Trophoblast cell (in vitro differentiated cells and primary cell): ENCODE data around the gene NR2F1.

Experiments
- DNase-seq, 2 donors: peaks; one replicate each; pipeline ENCODE4 v3.0.0-alpha.2; 2016
- H2AFZ ChIP-seq: 2 replicates; pipeline ENCODE4 v1.6.1; 2013; ENCODE audit warnings: low read length, moderate library complexity, mild to moderate bottlenecking; ENCODE audit not compliant: insufficient read depth, poor library complexity
- H2AK5ac ChIP-seq: 2 replicates; pipeline ENCODE4 v1.6.1; 2013; ENCODE audit warnings: mild to moderate bottlenecking, low read length
- H2BK120ac ChIP-seq: 2 replicates; pipeline ENCODE4 v1.6.1; 2013; ENCODE audit warnings: low read length, mild to moderate bottlenecking, moderate library complexity; ENCODE audit not compliant: insufficient read depth, poor library complexity
- H2BK12ac ChIP-seq: 2 replicates; pipeline ENCODE4 v1.6.1; 2013; ENCODE audit warnings: mild to moderate bottlenecking, low read length, moderate library complexity
- H2BK5ac ChIP-seq: 2 replicates; pipeline ENCODE4 v1.6.1; 2013; ENCODE audit warnings: low read length, low read depth, moderate library complexity, mild to moderate bottlenecking; ENCODE audit not compliant: poor library complexity
- H3K14ac ChIP-seq: 2 replicates; pipeline ENCODE4 v1.6.1; 2013; ENCODE audit warnings: mild to moderate bottlenecking, low read length
- H3K18ac ChIP-seq: 2 replicates; pipeline ENCODE4 v1.6.1; 2013; ENCODE audit warnings: mild to moderate bottlenecking, low read length
- H3K23ac ChIP-seq: 2 replicates; pipeline ENCODE4 v1.6.1; 2013; ENCODE audit warnings: low read length
- H3K27ac ChIP-seq: 2 replicates; pipeline ENCODE4 v1.5.1; 2013; ENCODE audit warnings: low read depth, mild to moderate bottlenecking, inconsistent platforms, low read length, moderate library complexity
- H3K27me3 ChIP-seq: 2 replicates; pipeline ENCODE4 v1.6.1; 2013; ENCODE audit warnings: inconsistent platforms, mild to moderate bottlenecking, low read length, moderate library complexity; ENCODE audit not compliant: insufficient read depth
- H3K36me3 ChIP-seq, 2 experiments: 1 replicate in 1 of 2; 2 replicates in 1 of 2; pipeline ENCODE4 v1.6.1; 2013; ENCODE audit warnings: low read length in 2 of 2, mild to moderate bottlenecking in 2 of 2, moderate library complexity in 1 of 2; ENCODE audit not compliant: insufficient read depth in 2 of 2, control insufficient read depth in 1 of 2
- H3K4ac ChIP-seq: 2 replicates; pipeline ENCODE4 v1.6.1; 2013; ENCODE audit warnings: low read depth, mild to moderate bottlenecking, low read length, moderate library complexity
- H3K4me1 ChIP-seq, 2 experiments: 1 replicate in 1 of 2; 2 replicates in 1 of 2; pipeline ENCODE4 v1.6.1; 2013; ENCODE audit warnings: low read length in 2 of 2, mild to moderate bottlenecking in 2 of 2, moderate library complexity in 1 of 2; ENCODE audit not compliant: insufficient read depth in 2 of 2, control insufficient read depth in 1 of 2
- H3K4me2 ChIP-seq: 2 replicates; pipeline ENCODE4 v1.6.1; 2013; ENCODE audit warnings: inconsistent platforms, mild to moderate bottlenecking, low read length, moderate library complexity
- H3K4me3 ChIP-seq: 2 replicates; pipeline ENCODE4 v1.5.1; 2013; ENCODE audit warnings: mild to moderate bottlenecking, low read depth, low read length, inconsistent platforms
- H3K79me1 ChIP-seq: one replicate; pipeline ENCODE4 v1.6.1; 2013; ENCODE audit warnings: low read length
- H3K79me2 ChIP-seq: 2 replicates; pipeline ENCODE4 v1.6.1; 2013; ENCODE audit warnings: low read length, mild to moderate bottlenecking; ENCODE audit not compliant: control insufficient read depth, insufficient read depth, poor library complexity
- H3K9ac ChIP-seq: 2 replicates; pipeline ENCODE4 v1.6.1; 2013; ENCODE audit warnings: mild to moderate bottlenecking, low read length
- H3K9me3 ChIP-seq: 2 replicates; pipeline ENCODE4 v1.6.1; 2013; ENCODE audit warnings: low read depth, mild to moderate bottlenecking, control low read depth, inconsistent platforms, low read length; ENCODE audit not compliant: insufficient read depth
- H4K12ac ChIP-seq: 2 replicates; pipeline ENCODE4 v1.6.1; 2013; ENCODE audit warnings: low read depth, mild to moderate bottlenecking, low read length, moderate library complexity
- H4K8ac ChIP-seq: 2 replicates; pipeline ENCODE4 v1.6.1; 2013; ENCODE audit warnings: low read depth, mild to moderate bottlenecking, low read length, moderate library complexity
- H4K91ac ChIP-seq: one replicate; pipeline ENCODE4 v1.6.1; 2013; ENCODE audit warnings: low read depth, mild to moderate bottlenecking, low read length, moderate library complexity
- WGBS: extraction: QIAGEN DNeasy Blood & Tissue Kit; methylation state at CpG from one replicate; pipeline ENCODE4 v1.1.7; 2013; ENCODE audit warnings: missing lambda C conversion rate; ENCODE audit not compliant: insufficient read length, insufficient coverage; ENCODE audit errors: extremely low coverage; 5-methylcytosine and 5-hydroxymethylcytosine counted together

NR2F1 gene

GRCh38 chr5:93566091-93566490 lies 16.9 kb upstream of the NR2F1 start:
- H3K36me3 ChIP-seq, result no peaks in the 10 kb centered on the region

GRCh38 chr5:93567424-93567823 lies 15.6 kb upstream of the NR2F1 start:
- Histone ChIP-seq H3K18ac (no peak overlapping the region), H2BK5ac (no peak overlapping the region), H3K4me3 (no peak overlapping the region), H3K4ac (no peak overlapping the region), H3K79me1 (no peaks in the 10 kb centered on the region), H3K9ac (no peak overlapping the region), H3K23ac (no peak overlapping the region), H2BK12ac (no peak overlapping the region), H3K9me3 (peaks cover 6% of the 10 kb centered on the region), H3K36me3 (no peaks in the 10 kb centered on the region), H3K4me1 (peaks cover 3 to 13% of the 10 kb centered on the region in 2 experiments), H3K4me2 (no peak overlapping the region), H3K14ac (no peak overlapping the region), H2AK5ac (no peak overlapping the region), H3K27ac (no peak overlapping the region), H2AFZ (no peak overlapping the region), H2BK120ac (no peak overlapping the region), H4K8ac (no peak overlapping the region), H3K27me3 (peaks cover 30% of the 10 kb centered on the region), H4K91ac (no peak overlapping the region), H4K12ac (no peak overlapping the region), H3K79me2 (no peaks in the 10 kb centered on the region)
- DNase-seq, result no peak
- WGBS, result no CpG with 5 or more reads among the region's 1 CpG

More at GRCh38 chr5:93566091-93566490, 16.9 kb upstream of the NR2F1 start:
- H2AK5ac ChIP-seq, result no peak overlapping the region
- H2BK12ac ChIP-seq, result no peak overlapping the region
- peaks cover 17% of the 10 kb centered on the region for H3K27me3 ChIP-seq
- H2BK5ac ChIP-seq, result no peak overlapping the region
- no peak overlapping the region for H3K23ac ChIP-seq
- H3K79me1 ChIP-seq, result no peaks in the 10 kb centered on the region
- H3K9me3 ChIP-seq, result peaks cover 3% of the 10 kb centered on the region
- no peak overlapping the region for H3K4me3 ChIP-seq
- no peak overlapping the region for H2BK120ac ChIP-seq
- peaks cover 3 to 8% of the 10 kb centered on the region in 2 experiments for H3K4me1 ChIP-seq
- H3K18ac ChIP-seq, result no peak overlapping the region
- H4K91ac ChIP-seq, result no peak overlapping the region
- H3K9ac ChIP-seq, result no peak overlapping the region
- no peak overlapping the region for H3K14ac ChIP-seq
- H3K4me2 ChIP-seq, result no peak overlapping the region
- H2AFZ ChIP-seq, result no peak overlapping the region
- no peak for DNase-seq
- H3K79me2 ChIP-seq, result no peaks in the 10 kb centered on the region
- no peak overlapping the region for H4K8ac ChIP-seq
- H4K12ac ChIP-seq, result no peak overlapping the region
- no peak overlapping the region for H3K4ac ChIP-seq
- H3K27ac ChIP-seq, result no peak overlapping the region

DNA sequence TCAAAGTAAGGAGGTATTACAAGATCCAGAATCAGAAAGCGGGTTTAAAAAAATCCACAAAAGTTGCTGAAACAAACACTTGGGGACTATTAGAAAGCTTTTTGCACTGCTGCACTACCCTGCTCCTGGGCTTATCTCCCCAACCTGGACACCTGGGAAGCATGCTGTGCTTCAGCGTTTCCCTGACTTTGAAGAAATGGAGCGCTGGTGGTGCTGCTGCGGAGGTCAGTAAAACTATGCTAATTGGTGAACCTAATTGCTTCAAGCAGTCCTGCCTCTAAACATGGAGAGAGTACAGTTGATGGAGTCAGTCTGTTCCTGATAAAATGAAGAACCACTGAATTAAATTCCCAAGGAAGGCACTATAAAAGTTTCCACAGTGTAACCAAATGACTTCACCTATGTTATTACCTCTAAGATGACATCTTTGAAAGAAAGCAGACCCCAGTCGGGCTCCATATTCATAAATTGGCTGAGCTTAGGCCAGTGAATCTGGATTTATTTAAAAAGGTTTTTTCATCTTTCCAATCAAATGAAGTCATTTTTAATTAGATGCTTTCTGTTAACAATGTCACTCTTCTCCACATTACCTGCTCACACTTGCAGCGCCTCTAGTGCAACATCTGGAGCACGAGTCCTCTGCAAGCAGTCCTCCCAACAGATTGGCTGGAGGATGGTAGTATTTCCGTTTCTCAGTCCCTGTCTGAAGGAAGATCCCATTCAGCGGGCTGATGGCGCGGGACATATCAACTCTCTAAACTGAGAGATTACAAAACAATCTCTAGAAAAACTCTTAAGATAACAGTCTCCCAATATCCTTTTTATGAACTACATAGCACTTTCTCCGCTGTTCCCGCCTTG lies 13.5 kb upstream of the NR2F1 start:
- peaks cover 50% of the 10 kb centered on the region for H3K27me3 ChIP-seq
- H3K79me2 ChIP-seq, result no peaks in the 10 kb centered on the region
- WGBS, result no CpG with 5 or more reads among the region's 13 CpGs
- no peak overlapping the region for H2AK5ac ChIP-seq
- no peak overlapping the region for H3K4ac ChIP-seq
- no peak overlapping the region for H3K9ac ChIP-seq
- H2AFZ ChIP-seq, result no peak overlapping the region
- H3K9me3 ChIP-seq, result peaks cover 6% of the 10 kb centered on the region
- H3K36me3 ChIP-seq, result no peaks in the 10 kb centered on the region
- no peak overlapping the region for H4K8ac ChIP-seq
- no peak overlapping the region for H4K91ac ChIP-seq
- H2BK120ac ChIP-seq, result no peak overlapping the region
- H4K12ac ChIP-seq, result no peak overlapping the region
- H3K79me1 ChIP-seq, result no peaks in the 10 kb centered on the region
- no peak overlapping the region for H3K27ac ChIP-seq
- peaks cover 3 to 13% of the 10 kb centered on the region in 2 experiments for H3K4me1 ChIP-seq
- H3K23ac ChIP-seq, result no peak overlapping the region
- no peak overlapping the region for H2BK12ac ChIP-seq
- H3K18ac ChIP-seq, result no peak overlapping the region
- no peak for DNase-seq
- no peak overlapping the region for H2BK5ac ChIP-seq
- H3K4me2 ChIP-seq, result no peak overlapping the region
- no peak overlapping the region for H3K4me3 ChIP-seq
- H3K14ac ChIP-seq, result no peak overlapping the region

DNA sequence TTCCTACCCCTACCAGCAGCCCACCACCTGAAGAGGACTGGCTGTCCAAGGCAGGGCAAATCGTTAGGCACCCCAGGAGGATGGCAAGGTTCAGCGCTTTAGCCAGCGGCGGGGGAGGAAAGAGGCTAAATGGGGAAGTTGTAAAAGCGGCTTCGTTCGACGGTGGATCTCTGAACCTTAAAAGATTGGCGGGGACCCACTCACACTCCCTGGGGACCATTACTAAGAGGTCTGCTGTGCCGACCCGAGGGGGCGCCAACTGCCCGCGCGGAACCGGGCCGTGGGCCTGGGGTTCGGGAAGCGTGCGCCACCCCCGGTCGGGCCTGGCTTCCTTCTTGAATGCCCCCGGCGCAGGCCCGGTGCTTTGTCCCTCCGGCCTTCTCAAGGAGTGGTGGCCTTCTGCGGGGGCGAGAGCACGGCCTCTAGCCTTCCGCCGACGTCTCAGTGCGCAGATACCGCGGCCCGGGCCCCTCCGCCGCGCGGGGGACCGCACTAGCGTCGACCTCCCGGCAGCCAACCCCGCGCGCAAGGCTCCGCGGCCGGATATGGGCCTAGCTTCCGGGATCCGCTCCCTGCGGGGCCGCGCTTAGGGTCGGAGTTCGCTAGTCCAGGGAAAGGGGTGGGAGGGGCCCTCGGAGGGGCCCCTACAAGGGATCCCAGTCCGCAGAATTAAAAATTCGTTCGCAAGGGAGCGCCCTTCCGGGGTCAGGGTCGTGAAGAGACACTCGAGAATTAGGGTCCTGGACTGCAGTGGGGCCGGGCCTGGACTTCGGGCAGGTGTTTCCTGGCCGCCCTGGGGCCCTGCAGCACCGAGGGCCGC lies 12.5 kb upstream of the NR2F1 start:
- no peaks in the 10 kb centered on the region for H3K36me3 ChIP-seq
- peaks cover 6% of the 10 kb centered on the region for H3K9me3 ChIP-seq
- no peak overlapping the region for H2BK5ac ChIP-seq
- H3K27ac ChIP-seq, result no peak overlapping the region
- H4K8ac ChIP-seq, result peak overlapping the region; percentile 74
- H2BK120ac ChIP-seq, result no peak overlapping the region
- no peak overlapping the region for H3K18ac ChIP-seq
- no peak overlapping the region for H3K14ac ChIP-seq
- no peaks in the 10 kb centered on the region for H3K79me1 ChIP-seq
- H3K4me1 ChIP-seq, result peaks cover 3 to 13% of the 10 kb centered on the region in 2 experiments
- peak overlapping the region; percentile 50 for H2AFZ ChIP-seq
- H4K91ac ChIP-seq, result no peak overlapping the region
- no peak overlapping the region for H2BK12ac ChIP-seq
- no CpG with 5 or more reads among the region's 70 CpGs for WGBS
- peak overlapping the region; percentile 72 for H3K4me2 ChIP-seq
- DNase-seq, result no peak
- H3K79me2 ChIP-seq, result no peaks in the 10 kb centered on the region
- no peak overlapping the region for H3K9ac ChIP-seq
- H3K27me3 ChIP-seq, result peaks cover 56% of the 10 kb centered on the region
- no peak overlapping the region for H3K4ac ChIP-seq
- H4K12ac ChIP-seq, result peak overlapping the region; percentile 26
- H3K4me3 ChIP-seq, result peak overlapping the region; percentile 62
- H2AK5ac ChIP-seq, result no peak overlapping the region
- H3K23ac ChIP-seq, result no peak overlapping the region
